HUES6 (cell line): ENCODE results near the gene ANAPC13.

ENCODE experiments used
- H3K27ac ChIP-seq: 2 replicates; pipeline ENCODE4 v1.7.0; 2013; ENCODE audit warnings: low read depth, mild to moderate bottlenecking, low read length, inconsistent platforms
- H3K27me3 ChIP-seq: 2 replicates; pipeline ENCODE4 v1.6.1; 2013; ENCODE audit warnings: low read length; ENCODE audit not compliant: control insufficient read depth, insufficient read depth
- H3K36me3 ChIP-seq: 2 replicates; pipeline ENCODE4 v1.6.1; 2013; ENCODE audit warnings: low read length; ENCODE audit not compliant: control insufficient read depth, insufficient read depth
- H3K4me1 ChIP-seq: 2 replicates; pipeline ENCODE4 v1.6.1; 2013; ENCODE audit warnings: low read length; ENCODE audit not compliant: control insufficient read depth, insufficient read depth
- H3K4me3 ChIP-seq: 2 replicates; pipeline ENCODE4 v1.5.1; 2013; ENCODE audit warnings: low read depth, low read length
- H3K9ac ChIP-seq: one replicate; pipeline ENCODE4 v1.6.1; 2013; ENCODE audit warnings: mild to moderate bottlenecking, low read length
- H3K9me3 ChIP-seq: 2 replicates; pipeline ENCODE4 v1.6.1; 2013; ENCODE audit warnings: low read depth, low read length; ENCODE audit not compliant: control insufficient read depth, insufficient read depth

ANAPC13 gene

GRCh38 chr3:134430950-134431445 is 54.8 kb downstream of the ANAPC13 start:
- H3K9ac ChIP-seq = no peak overlapping the region

GRCh38 chr3:134430174-134430573 is 55.6 kb downstream of the ANAPC13 start:
- Histone ChIP-seq H3K27ac (no peak overlapping the region), H3K9ac (no peak overlapping the region), H3K27me3 (no peaks in the 10 kb centered on the region), H3K4me1 (peaks cover 12% of the 10 kb centered on the region), H3K36me3 (no peaks in the 10 kb centered on the region), H3K9me3 (no peaks in the 10 kb centered on the region), H3K4me3 (no peak overlapping the region)

More at GRCh38 chr3:134430950-134431445, 54.8 kb downstream of the ANAPC13 start:
- H3K4me1 ChIP-seq = peaks cover 12% of the 10 kb centered on the region
- no peak overlapping the region for H3K4me3 ChIP-seq
- no peak overlapping the region for H3K27ac ChIP-seq
- H3K36me3 ChIP-seq = no peaks in the 10 kb centered on the region
- no peaks in the 10 kb centered on the region for H3K9me3 ChIP-seq
- no peaks in the 10 kb centered on the region for H3K27me3 ChIP-seq

- H3K9ac ChIP-seq = no peak overlapping the region
- H3K36me3 ChIP-seq = no peaks in the 10 kb centered on the region
- no peak overlapping the region for H3K4me3 ChIP-seq
- peaks cover 10% of the 10 kb centered on the region for H3K4me1 ChIP-seq
- H3K27me3 ChIP-seq = no peaks in the 10 kb centered on the region
- H3K27ac ChIP-seq = no peak overlapping the region
- H3K9me3 ChIP-seq = no peaks in the 10 kb centered on the region
These were observed 57.4 kb downstream of the ANAPC13 start for GRCh38 chr3:134428401-134428800.
